ENCODE measurements around the gene NUP214.

DNA sequence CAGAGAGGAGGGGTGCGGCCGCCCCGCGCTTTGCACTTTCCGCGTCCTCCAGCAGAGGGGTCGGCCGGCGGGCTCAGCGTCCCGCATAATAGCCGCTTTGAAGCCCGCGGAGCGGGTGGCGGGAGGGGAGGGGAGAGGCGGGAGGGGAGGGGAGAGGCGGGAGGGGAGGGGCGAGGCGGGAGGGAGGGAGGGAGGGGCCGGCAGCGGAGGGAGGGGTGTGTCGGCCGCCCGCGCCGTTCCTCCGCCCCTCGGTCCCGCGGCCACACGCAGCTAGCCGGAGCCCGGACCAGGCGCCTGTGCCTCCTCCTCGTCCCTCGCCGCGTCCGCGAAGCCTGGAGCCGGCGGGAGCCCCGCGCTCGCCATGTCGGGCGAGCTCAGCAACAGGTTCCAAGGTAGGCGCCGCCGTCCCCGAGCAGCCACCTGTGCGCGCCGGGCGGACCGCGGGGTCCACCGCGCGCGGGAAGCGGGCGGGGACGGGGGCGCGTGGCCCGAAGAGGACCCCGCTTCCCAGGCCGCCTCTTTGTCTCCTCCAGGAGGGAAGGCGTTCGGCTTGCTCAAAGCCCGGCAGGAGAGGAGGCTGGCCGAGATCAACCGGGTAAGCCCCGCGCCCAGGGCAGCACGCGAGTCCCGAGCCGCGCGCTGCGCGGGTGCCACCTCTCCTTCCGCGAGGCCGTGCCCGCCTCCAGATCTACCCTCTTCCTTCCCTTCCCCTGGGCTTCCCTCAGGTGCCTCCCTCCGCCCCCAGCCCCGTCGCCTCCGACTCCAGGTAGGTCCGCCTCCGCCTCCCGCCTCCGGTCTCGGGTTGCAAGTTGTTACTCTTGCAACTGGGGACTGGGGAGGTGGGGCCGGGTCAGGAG, 28.9 kb upstream of the NUP214 start, which contains the start of gene AIF1L:
- TF ChIP-seq POLR2AphosphoS5 (IDR thresholded peaks at IDR 0.05; ENCODE audit: low read depth, low read length) (no peak), POLR2A (IDR thresholded peaks at IDR 0.05; ENCODE audit: low read depth, low read length) (no peak), TAF1 (IDR thresholded peaks at IDR 0.05; ENCODE audit: borderline replicate concordance, low read depth, low read length) (no peak)
